HepG2 (cell line): Measurements from ENCODE around the gene JTB. TPM values are rescaled to one million over a fixed set of nuclear protein-coding genes. Genes with fewer than 3 reads are reported as not detected.
A peak's percentile ranks its signal among the peaks of the same experiment; 100 is the strongest.

Experiments
- FOXO1 ChIP-seq: sonication (generic); formaldehyde crosslinking; IDR thresholded peaks from 2 replicates; pipeline ENCODE4 v1.4.0; 2020; ENCODE audit warnings: missing genetic modification reagents
- MEF2D ChIP-seq: sonication (generic); formaldehyde crosslinking; IDR thresholded peaks from 2 replicates; pipeline ENCODE4 v1.5.1; 2020; ENCODE audit warnings: mild to moderate bottlenecking, missing genetic modification reagents
- NFRKB ChIP-seq: fragments of 450-650 bp; IDR thresholded peaks from 2 replicates; pipeline ENCODE4 v1.6.1; 2017
- SOX13 ChIP-seq, 3 experiments: fragments of 450-650 bp in 1 of 3; sonication (generic) in 1 of 3; formaldehyde crosslinking in 1 of 3; IDR thresholded peaks in 2 of 3; conservative IDR thresholded peaks in 1 of 3; 2 replicates each; pipeline versions ENCODE4 v1.5.0 to v1.6.1; 2016 to 2020; ENCODE audit warnings: antibody characterized with exemption in 1 of 3, mild to moderate bottlenecking in 1 of 3, missing compliant biosample characterization in 1 of 3, missing genetic modification reagents in 1 of 3, moderate library complexity in 1 of 3
- STAG1 ChIP-seq: sonication (generic); formaldehyde crosslinking; IDR thresholded peaks from 2 replicates; pipeline ENCODE4 v1.4.0; 2020; ENCODE audit warnings: missing genetic modification reagents
- THAP11 ChIP-seq: IDR thresholded peaks from 2 replicates; pipeline ENCODE4 v1.6.1; 2016; ENCODE audit warnings: missing biosample characterization, missing genetic modification reagents
- ZIK1 ChIP-seq: sonication (generic); formaldehyde crosslinking; IDR thresholded peaks from 2 replicates; pipeline ENCODE4 v1.5.0; 2020; ENCODE audit warnings: mild to moderate bottlenecking, low read depth, missing genetic modification reagents, borderline replicate concordance
- ZNF20 ChIP-seq: sonication (generic); formaldehyde crosslinking; IDR thresholded peaks from 2 replicates; pipeline ENCODE4 v1.4.0; 2020; ENCODE audit warnings: mild to moderate bottlenecking, moderate library complexity, missing genetic modification reagents
- ZNF34 ChIP-seq: sonication (generic); formaldehyde crosslinking; IDR thresholded peaks from 2 replicates; pipeline ENCODE4 v1.4.0; 2020; ENCODE audit warnings: mild to moderate bottlenecking, missing genetic modification reagents, borderline replicate concordance
- ZNF343 ChIP-seq: sonication (generic); formaldehyde crosslinking; IDR thresholded peaks from 2 replicates; pipeline ENCODE4 v1.4.0; 2020; ENCODE audit warnings: mild to moderate bottlenecking, missing genetic modification reagents
- ZNF547 ChIP-seq: sonication (generic); formaldehyde crosslinking; IDR thresholded peaks from 2 replicates; pipeline ENCODE4 v1.5.1; 2020; ENCODE audit warnings: mild to moderate bottlenecking, missing genetic modification reagents
- ZNF569 ChIP-seq: sonication (generic); formaldehyde crosslinking; IDR thresholded peaks from 2 replicates; pipeline ENCODE4 v1.5.0; 2020; ENCODE audit warnings: mild to moderate bottlenecking, missing genetic modification reagents, moderate library complexity, borderline replicate concordance
- ZNF614 ChIP-seq: IDR thresholded peaks from 2 replicates; pipeline ENCODE4 v1.6.1; 2018; ENCODE audit warnings: missing biosample characterization, missing genetic modification reagents, inconsistent platforms, borderline replicate concordance
- ZNF737 ChIP-seq: sonication (generic); formaldehyde crosslinking; IDR thresholded peaks from 2 replicates; pipeline ENCODE4 v1.5.0; 2020; ENCODE audit warnings: missing genetic modification reagents, mild to moderate bottlenecking, borderline replicate concordance
- ZNF883 ChIP-seq: sonication (generic); formaldehyde crosslinking; IDR thresholded peaks from 2 replicates; pipeline ENCODE4 v1.5.1; 2020; ENCODE audit warnings: mild to moderate bottlenecking, missing genetic modification reagents; ENCODE audit errors: not compliant biosample characterization
- ZSCAN30 ChIP-seq: sonication (generic); formaldehyde crosslinking; IDR thresholded peaks from 2 replicates; pipeline ENCODE4 v1.5.0; 2020; ENCODE audit warnings: mild to moderate bottlenecking, missing genetic modification reagents
- polyA plus RNA-seq, 8 experiments: library from polyadenylated mRNA; depleted of rRNA in 3 of 8; stranded (reverse) in 7 of 8; unstranded in 1 of 8; fragments of >200 nt; fragmentation: Illumina TruSeq in 4 of 8; extraction: Trizol in 4 of 8; gene quantifications; 2 replicates each; pipeline versions ENCODE4 v1.2.1 to v1.2.3, GENCODE V29; 2011 to 2016; ENCODE audit warnings: low read depth in 4 of 8, missing spikeins in 1 of 8, mixed read lengths in 1 of 8; ENCODE audit not compliant: insufficient read depth in 1 of 8
- total RNA-seq, 5 experiments: library from RNA; depleted of rRNA; stranded (reverse); fragments of >200 nt; fragmentation: Illumina TruSeq; extraction: Trizol; gene quantifications; 2 replicates each; pipeline ENCODE4 v1.2.3, GENCODE V29; 2016; ENCODE audit warnings: low read depth in 1 of 5
- TF ChIP-seq, protein P1 (sequence below): sonication (generic); formaldehyde crosslinking; IDR thresholded peaks from 2 replicates; pipeline ENCODE4 v1.5.1; 2020; ENCODE audit warnings: missing genetic modification reagents, mild to moderate bottlenecking, borderline replicate concordance
- TF ChIP-seq, protein P2 (sequence below): sonication (generic); formaldehyde crosslinking; IDR thresholded peaks from 2 replicates; pipeline ENCODE4 v1.8.0; 2022; ENCODE audit warnings: mild to moderate bottlenecking, missing genetic modification reagents, borderline replicate concordance
- TF ChIP-seq, protein P3 (sequence below): sonication (generic); formaldehyde crosslinking; IDR thresholded peaks from 2 replicates; pipeline ENCODE4 v1.4.0; 2020; ENCODE audit warnings: mild to moderate bottlenecking, missing genetic modification reagents, borderline replicate concordance
- TF ChIP-seq, protein P4 (sequence below): sonication (generic); formaldehyde crosslinking; conservative IDR thresholded peaks from 2 replicates; pipeline ENCODE4 v1.4.0; 2020; ENCODE audit warnings: missing genetic modification reagents

JTB gene
- total and polyA plus RNA-seq, 2 of the 13 experiments (the other 11 are each of a cell fraction or from before 2014, with no cell fraction given) = 96.7 to 99.2 TPM

DNA sequence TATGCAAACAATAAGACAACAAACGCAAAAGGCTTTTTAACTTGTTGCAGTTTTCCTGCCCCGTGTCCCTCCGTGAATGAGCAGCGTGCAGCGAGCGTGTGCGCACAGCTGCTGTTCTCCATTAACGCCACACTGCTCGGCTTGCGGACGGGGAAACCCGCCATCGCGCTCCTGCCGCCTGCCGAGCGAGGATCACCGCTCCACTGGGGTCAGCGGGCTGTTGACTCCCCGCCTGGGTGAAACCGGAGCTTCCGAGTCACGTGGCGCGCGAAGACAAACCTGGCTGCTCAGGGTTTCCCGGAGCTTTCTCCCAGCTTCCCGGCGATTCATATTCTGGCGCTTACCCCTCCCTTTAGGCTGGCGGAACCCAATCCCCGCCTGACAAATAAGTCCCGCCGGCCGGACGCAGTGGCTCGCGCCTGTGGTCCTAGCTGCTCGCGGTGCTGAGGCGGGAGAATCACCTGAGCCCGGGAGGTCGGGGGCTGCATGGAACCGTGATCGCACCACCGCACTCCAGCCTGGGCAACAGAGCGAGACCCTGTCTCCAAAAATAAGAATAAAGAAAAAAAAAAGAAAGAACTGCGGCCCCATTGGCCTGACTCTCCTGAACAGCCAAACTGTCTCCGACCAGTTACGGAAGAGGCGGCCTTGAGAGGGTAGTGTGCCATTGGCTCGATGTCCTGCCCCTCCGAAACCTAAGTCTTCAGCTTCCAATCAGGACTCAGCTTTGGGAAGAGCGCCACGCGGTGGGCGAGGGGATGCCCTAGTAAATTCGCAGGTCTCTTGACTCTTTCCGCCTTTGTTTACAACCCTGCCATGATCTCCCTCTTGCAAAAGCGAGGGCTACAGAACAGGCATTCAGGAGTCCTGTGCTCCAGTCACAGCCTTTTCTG lies 10.1 kb downstream of the JTB start, which contains the start of gene CREB3L4 (continued):
- no peak for TF ChIP-seq ZNF569 (CRISPR knock-in tag)
- peak; percentile 91 for TF ChIP-seq ZNF883
- peak; percentile 85; the same call in 1 of the 2 replicates for TF ChIP-seq ZNF343 (CRISPR knock-in tag)
- TF ChIP-seq, protein P1, sequence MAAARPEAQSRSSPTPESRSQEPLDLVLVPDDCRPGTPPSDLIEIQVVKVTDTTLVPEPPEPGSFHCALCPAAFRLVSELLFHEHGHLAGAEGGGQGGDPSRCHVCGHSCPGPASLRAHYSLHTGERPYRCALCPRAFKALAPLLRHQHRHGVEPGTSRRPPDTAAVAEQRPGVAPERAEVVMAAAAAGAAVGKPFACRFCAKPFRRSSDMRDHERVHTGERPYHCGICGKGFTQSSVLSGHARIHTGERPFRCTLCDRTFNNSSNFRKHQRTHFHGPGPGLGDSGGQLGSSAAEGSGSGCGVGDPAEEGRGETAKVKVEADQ (CRISPR knock-in tag) = peak; percentile 41; the same call in 1 of the 2 replicates
- TF ChIP-seq, protein P2, sequence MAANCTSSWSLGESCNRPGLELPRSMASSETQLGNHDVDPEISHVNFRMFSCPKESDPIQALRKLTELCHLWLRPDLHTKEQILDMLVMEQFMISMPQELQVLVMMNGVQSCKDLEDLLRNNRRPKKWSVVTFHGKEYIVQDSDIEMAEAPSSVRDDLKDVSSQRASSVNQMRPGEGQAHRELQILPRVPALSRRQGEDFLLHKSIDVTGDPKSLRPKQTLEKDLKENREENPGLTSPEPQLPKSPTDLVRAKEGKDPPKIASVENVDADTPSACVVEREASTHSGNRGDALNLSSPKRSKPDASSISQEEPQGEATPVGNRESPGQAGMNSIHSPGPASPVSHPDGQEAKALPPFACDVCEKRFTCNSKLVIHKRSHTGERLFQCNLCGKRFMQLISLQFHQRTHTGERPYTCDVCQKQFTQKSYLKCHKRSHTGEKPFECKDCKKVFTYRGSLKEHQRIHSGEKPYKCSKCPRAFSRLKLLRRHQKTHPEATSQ = no peak; the same call in 1 of the 2 replicates
- no peak; the same call in none of the 2 replicates for TF ChIP-seq ZIK1 (CRISPR knock-in tag)
- peak; percentile 93 for TF ChIP-seq ZNF34 (CRISPR knock-in tag)
- no peak for TF ChIP-seq ZNF737 (CRISPR knock-in tag)
- TF ChIP-seq FOXO1 (CRISPR knock-in tag) = peak; percentile 87
- no peak for TF ChIP-seq SOX13 (IDR thresholded peaks at IDR 0.05)
- TF ChIP-seq SOX13 (CRISPR knock-in tag; conservative IDR thresholded peaks at IDR 0.05 in 1 of 2, IDR thresholded peaks at IDR 0.05 in 1 of 2) = peak in 1 of 2 experiments; percentile 42; a peak in 1 of 4 replicates
- TF ChIP-seq ZNF20 (CRISPR knock-in tag) = no peak
- TF ChIP-seq MEF2D (CRISPR knock-in tag) = 0 out of 2 replicates have a peak, but pooled peaks have one; percentile 85
- peak; percentile 30; the same call in 1 of the 2 replicates for TF ChIP-seq ZNF614
- peak; percentile 54 for TF ChIP-seq ZNF547 (CRISPR knock-in tag)
- TF ChIP-seq, protein P3, sequence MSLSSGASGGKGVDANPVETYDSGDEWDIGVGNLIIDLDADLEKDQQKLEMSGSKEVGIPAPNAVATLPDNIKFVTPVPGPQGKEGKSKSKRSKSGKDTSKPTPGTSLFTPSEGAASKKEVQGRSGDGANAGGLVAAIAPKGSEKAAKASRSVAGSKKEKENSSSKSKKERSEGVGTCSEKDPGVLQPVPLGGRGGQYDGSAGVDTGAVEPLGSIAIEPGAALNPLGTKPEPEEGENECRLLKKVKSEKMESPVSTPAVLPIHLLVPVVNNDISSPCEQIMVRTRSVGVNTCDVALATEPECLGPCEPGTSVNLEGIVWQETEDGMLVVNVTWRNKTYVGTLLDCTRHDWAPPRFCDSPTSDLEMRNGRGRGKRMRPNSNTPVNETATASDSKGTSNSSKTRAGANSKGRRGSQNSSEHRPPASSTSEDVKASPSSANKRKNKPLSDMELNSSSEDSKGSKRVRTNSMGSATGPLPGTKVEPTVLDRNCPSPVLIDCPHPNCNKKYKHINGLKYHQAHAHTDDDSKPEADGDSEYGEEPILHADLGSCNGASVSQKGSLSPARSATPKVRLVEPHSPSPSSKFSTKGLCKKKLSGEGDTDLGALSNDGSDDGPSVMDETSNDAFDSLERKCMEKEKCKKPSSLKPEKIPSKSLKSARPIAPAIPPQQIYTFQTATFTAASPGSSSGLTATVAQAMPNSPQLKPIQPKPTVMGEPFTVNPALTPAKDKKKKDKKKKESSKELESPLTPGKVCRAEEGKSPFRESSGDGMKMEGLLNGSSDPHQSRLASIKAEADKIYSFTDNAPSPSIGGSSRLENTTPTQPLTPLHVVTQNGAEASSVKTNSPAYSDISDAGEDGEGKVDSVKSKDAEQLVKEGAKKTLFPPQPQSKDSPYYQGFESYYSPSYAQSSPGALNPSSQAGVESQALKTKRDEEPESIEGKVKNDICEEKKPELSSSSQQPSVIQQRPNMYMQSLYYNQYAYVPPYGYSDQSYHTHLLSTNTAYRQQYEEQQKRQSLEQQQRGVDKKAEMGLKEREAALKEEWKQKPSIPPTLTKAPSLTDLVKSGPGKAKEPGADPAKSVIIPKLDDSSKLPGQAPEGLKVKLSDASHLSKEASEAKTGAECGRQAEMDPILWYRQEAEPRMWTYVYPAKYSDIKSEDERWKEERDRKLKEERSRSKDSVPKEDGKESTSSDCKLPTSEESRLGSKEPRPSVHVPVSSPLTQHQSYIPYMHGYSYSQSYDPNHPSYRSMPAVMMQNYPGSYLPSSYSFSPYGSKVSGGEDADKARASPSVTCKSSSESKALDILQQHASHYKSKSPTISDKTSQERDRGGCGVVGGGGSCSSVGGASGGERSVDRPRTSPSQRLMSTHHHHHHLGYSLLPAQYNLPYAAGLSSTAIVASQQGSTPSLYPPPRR (CRISPR knock-in tag) = no peak; the same call in 1 of the 2 replicates
- TF ChIP-seq THAP11 (CRISPR knock-in tag) = peak; percentile 75
- TF ChIP-seq NFRKB = no peak
- TF ChIP-seq ZSCAN30 (CRISPR knock-in tag) = no peak; the same call in 1 of the 2 replicates
- TF ChIP-seq, protein P4, sequence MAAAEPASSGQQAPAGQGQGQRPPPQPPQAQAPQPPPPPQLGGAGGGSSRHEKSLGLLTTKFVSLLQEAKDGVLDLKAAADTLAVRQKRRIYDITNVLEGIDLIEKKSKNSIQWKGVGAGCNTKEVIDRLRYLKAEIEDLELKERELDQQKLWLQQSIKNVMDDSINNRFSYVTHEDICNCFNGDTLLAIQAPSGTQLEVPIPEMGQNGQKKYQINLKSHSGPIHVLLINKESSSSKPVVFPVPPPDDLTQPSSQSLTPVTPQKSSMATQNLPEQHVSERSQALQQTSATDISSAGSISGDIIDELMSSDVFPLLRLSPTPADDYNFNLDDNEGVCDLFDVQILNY = no peak; the same call in 1 of the 2 replicates
- peak; percentile 29; the same call in 1 of the 2 replicates for TF ChIP-seq STAG1 (CRISPR knock-in tag)
